Uterus (tissue), 2 donors: ENCODE results near the gene SAYSD1.

Experiments
- POLR2A ChIP-seq, 2 donors: fragments of 450-650 bp; IDR thresholded peaks; one replicate each; pipeline ENCODE4 v1.6.1; 2016; ENCODE audit warnings: antibody characterized with exemption in 2 of 2, mild to moderate bottlenecking in 1 of 2, moderate library complexity in 1 of 2
- TF ChIP-seq, protein P1 (sequence below), 4 experiments: fragments of 200-600 bp in 2 of 4; fragments of 450-650 bp in 2 of 4; sonication (generic) in 2 of 4; IDR thresholded peaks; one replicate each; pipeline ENCODE4 v1.5.1; 2016 to 2019; ENCODE audit warnings: antibody characterized with exemption in 4 of 4, mild to moderate bottlenecking in 2 of 4, moderate library complexity in 1 of 4

DNA sequence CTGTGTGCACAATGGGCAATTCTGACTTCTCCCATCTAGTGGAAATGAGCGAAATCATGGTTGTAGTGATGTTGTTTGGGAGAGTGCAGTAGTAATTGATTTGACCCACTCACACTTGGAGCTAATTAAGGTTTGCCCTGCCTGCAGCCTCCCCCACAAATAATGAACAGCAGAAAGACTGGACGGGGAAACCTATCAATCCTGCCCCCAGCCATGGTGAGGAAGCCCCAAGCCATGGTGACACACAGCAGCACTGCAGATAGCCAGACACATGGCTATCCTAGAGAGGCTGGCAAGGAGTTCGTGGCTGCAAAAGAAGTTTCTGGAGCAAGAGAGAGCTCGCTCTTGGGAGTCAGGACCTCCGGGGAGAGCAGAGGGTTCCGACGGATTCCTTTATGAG lies 27.8 kb downstream of the SAYSD1 start:
- TF ChIP-seq POLR2A (IDR thresholded peaks at IDR 0.05): no peak
- TF ChIP-seq, protein P1, sequence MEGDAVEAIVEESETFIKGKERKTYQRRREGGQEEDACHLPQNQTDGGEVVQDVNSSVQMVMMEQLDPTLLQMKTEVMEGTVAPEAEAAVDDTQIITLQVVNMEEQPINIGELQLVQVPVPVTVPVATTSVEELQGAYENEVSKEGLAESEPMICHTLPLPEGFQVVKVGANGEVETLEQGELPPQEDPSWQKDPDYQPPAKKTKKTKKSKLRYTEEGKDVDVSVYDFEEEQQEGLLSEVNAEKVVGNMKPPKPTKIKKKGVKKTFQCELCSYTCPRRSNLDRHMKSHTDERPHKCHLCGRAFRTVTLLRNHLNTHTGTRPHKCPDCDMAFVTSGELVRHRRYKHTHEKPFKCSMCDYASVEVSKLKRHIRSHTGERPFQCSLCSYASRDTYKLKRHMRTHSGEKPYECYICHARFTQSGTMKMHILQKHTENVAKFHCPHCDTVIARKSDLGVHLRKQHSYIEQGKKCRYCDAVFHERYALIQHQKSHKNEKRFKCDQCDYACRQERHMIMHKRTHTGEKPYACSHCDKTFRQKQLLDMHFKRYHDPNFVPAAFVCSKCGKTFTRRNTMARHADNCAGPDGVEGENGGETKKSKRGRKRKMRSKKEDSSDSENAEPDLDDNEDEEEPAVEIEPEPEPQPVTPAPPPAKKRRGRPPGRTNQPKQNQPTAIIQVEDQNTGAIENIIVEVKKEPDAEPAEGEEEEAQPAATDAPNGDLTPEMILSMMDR (IDR thresholded peaks at IDR 0.05): no peak
